Breast epithelium (tissue), 3 donors: ENCODE measurements around the gene PKD1.
"Not testable (repeated sequence)": the region's sequence is repeated elsewhere in the genome, so short reads cannot be mapped to it uniquely, and the experiment has no call there.

ENCODE experiments used
- POLR2AphosphoS5 ChIP-seq, 3 donors: sonication (generic); formaldehyde crosslinking; IDR thresholded peaks; one replicate each; pipeline ENCODE4 v1.6.1; 2017; ENCODE audit warnings: antibody characterized with exemption in 3 of 3
- TF ChIP-seq, protein P1 (sequence below), 3 donors: fragments of 450-650 bp; IDR thresholded peaks; one replicate each; pipeline ENCODE4 v1.5.1; 2016 to 2017; ENCODE audit warnings: antibody characterized with exemption in 3 of 3, mild to moderate bottlenecking in 3 of 3, moderate library complexity in 3 of 3

DNA sequence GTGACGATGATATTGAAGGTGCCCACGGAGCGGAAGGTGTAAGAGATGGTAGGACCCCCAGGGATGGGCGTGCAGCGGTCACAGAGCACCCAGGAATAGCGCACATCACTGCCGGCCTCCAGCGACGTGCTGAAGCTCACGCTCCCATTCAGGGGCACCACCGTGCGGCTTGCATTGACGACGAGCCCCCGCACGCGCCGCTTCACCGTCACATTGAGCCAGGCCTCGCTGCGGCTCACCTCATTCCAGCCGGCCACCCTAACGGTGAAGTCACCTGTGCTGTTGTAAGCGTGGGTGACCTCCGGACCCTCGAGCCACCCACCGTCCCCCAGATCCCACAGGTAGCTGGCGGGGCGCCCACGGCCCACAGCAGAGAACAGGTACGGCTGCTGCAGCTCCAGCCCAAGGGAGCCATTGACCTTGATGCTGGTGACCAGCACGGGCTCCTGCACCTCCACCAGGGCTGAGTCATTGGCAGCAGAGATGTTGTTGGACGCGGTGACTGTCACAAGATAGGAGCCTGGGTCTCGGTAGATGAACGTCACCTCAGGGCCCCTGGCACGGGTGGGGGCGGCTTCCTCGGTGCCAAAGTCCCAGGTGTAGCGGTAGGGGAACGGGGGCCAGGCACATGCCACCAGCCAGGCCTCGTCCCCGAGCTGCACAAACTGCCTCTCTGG is 25.2 kb downstream of the PKD1 start:
- TF ChIP-seq, protein P1, sequence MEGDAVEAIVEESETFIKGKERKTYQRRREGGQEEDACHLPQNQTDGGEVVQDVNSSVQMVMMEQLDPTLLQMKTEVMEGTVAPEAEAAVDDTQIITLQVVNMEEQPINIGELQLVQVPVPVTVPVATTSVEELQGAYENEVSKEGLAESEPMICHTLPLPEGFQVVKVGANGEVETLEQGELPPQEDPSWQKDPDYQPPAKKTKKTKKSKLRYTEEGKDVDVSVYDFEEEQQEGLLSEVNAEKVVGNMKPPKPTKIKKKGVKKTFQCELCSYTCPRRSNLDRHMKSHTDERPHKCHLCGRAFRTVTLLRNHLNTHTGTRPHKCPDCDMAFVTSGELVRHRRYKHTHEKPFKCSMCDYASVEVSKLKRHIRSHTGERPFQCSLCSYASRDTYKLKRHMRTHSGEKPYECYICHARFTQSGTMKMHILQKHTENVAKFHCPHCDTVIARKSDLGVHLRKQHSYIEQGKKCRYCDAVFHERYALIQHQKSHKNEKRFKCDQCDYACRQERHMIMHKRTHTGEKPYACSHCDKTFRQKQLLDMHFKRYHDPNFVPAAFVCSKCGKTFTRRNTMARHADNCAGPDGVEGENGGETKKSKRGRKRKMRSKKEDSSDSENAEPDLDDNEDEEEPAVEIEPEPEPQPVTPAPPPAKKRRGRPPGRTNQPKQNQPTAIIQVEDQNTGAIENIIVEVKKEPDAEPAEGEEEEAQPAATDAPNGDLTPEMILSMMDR (IDR thresholded peaks at IDR 0.05), result not testable (repeated sequence)
- TF ChIP-seq POLR2AphosphoS5 (IDR thresholded peaks at IDR 0.05), result not testable (repeated sequence)
